Mesenchymal stem cell (in vitro differentiated cells and primary cell): Measurements from ENCODE around the gene SAMD11.

Source experiments
- DNase-seq: peaks from one replicate; pipeline ENCODE4 v3.0.0-alpha.2; 2013
- H2AFZ ChIP-seq: one replicate; pipeline ENCODE4 v1.6.1; 2013; ENCODE audit warnings: low read depth, mild to moderate bottlenecking, control low read depth, inconsistent platforms, low read length, moderate library complexity
- H2AK5ac ChIP-seq: 2 replicates; pipeline ENCODE4 v1.6.1; 2013; ENCODE audit warnings: low read length, moderate library complexity, mild to moderate bottlenecking, inconsistent platforms; ENCODE audit not compliant: severe bottlenecking
- H2BK120ac ChIP-seq: one replicate; pipeline ENCODE4 v1.6.1; 2013; ENCODE audit warnings: low read depth, mild to moderate bottlenecking, inconsistent platforms, low read length, moderate library complexity
- H2BK12ac ChIP-seq, 2 experiments: one replicate each; pipeline ENCODE4 v1.6.1; 2013; ENCODE audit warnings: inconsistent platforms in 2 of 2, low read length in 2 of 2, mild to moderate bottlenecking in 2 of 2, moderate library complexity in 2 of 2, control low read depth in 1 of 2
- H2BK15ac ChIP-seq: one replicate; pipeline ENCODE4 v1.6.1; 2013; ENCODE audit warnings: mild to moderate bottlenecking, low read depth, inconsistent platforms; ENCODE audit not compliant: poor library complexity, severe bottlenecking
- H2BK5ac ChIP-seq: 2 replicates; pipeline ENCODE4 v1.6.1; 2013; ENCODE audit warnings: low read depth, mild to moderate bottlenecking, low read length, control low read depth, inconsistent platforms; ENCODE audit not compliant: poor library complexity, severe bottlenecking
- H3K14ac ChIP-seq, 2 experiments: one replicate each; pipeline ENCODE4 v1.6.1; 2013; ENCODE audit warnings: inconsistent platforms in 2 of 2, low read length in 2 of 2, control low read depth in 1 of 2, mild to moderate bottlenecking in 1 of 2, moderate library complexity in 1 of 2
- H3K18ac ChIP-seq, 2 experiments: one replicate each; pipeline ENCODE4 v1.6.1; 2013; ENCODE audit warnings: inconsistent platforms in 2 of 2, low read length in 2 of 2, control low read depth in 1 of 2, low read depth in 1 of 2, mild to moderate bottlenecking in 1 of 2
- H3K23ac ChIP-seq, 2 experiments: one replicate each; pipeline ENCODE4 v1.6.1; 2013; ENCODE audit warnings: inconsistent platforms in 2 of 2, low read length in 2 of 2, mild to moderate bottlenecking in 2 of 2, moderate library complexity in 2 of 2, control low read depth in 1 of 2
- H3K27ac ChIP-seq: 2 replicates; pipeline ENCODE4 v1.5.1; 2013; ENCODE audit warnings: mild to moderate bottlenecking, moderate library complexity, low read length, control low read depth, inconsistent platforms; ENCODE audit not compliant: poor library complexity, severe bottlenecking
- H3K27me3 ChIP-seq, 2 experiments: 2 replicates each; pipeline versions ENCODE4 v1.6.1 to v1.7.0; 2013; ENCODE audit warnings: low read length in 2 of 2, mild to moderate bottlenecking in 2 of 2, moderate library complexity in 2 of 2, control low read depth in 1 of 2, inconsistent platforms in 1 of 2; ENCODE audit not compliant: control insufficient read depth in 1 of 2, insufficient read depth in 1 of 2
- H3K36me3 ChIP-seq, 2 experiments: 2 replicates each; pipeline versions ENCODE4 v1.6.1 to v1.7.0; 2013; ENCODE audit warnings: low read length in 2 of 2, control low read depth in 1 of 2, inconsistent platforms in 1 of 2, low read depth in 1 of 2, mild to moderate bottlenecking in 1 of 2; ENCODE audit not compliant: insufficient read depth in 2 of 2, control insufficient read depth in 1 of 2
- H3K4ac ChIP-seq, 2 experiments: one replicate each; pipeline ENCODE4 v1.6.1; 2013; ENCODE audit warnings: inconsistent platforms in 2 of 2, low read length in 2 of 2, mild to moderate bottlenecking in 2 of 2, moderate library complexity in 2 of 2, control low read depth in 1 of 2, low read depth in 1 of 2
- H3K4me1 ChIP-seq: 2 replicates; pipeline ENCODE4 v1.6.1; 2013; ENCODE audit warnings: low read depth, low read length, control low read depth; ENCODE audit not compliant: control insufficient read depth, insufficient read depth
- H3K4me2 ChIP-seq: 2 replicates; pipeline ENCODE4 v1.6.1; 2013; ENCODE audit warnings: low read length, mild to moderate bottlenecking, inconsistent platforms; ENCODE audit not compliant: poor library complexity, severe bottlenecking
- H3K4me3 ChIP-seq, 2 experiments: 2 replicates each; pipeline versions ENCODE4 v1.5.1 to v1.7.0; 2013; ENCODE audit warnings: low read length in 2 of 2, mild to moderate bottlenecking in 2 of 2, control low read depth in 1 of 2, low read depth in 1 of 2; ENCODE audit not compliant: insufficient read depth in 1 of 2
- H3K79me1 ChIP-seq: replicated peaks from 2 replicates; pipeline ENCODE4 v1.6.1; 2013; ENCODE audit warnings: mild to moderate bottlenecking, control low read depth, low read length, inconsistent platforms; ENCODE audit not compliant: poor library complexity, severe bottlenecking
- H3K9ac ChIP-seq: 2 replicates; pipeline ENCODE4 v1.7.0; 2013; ENCODE audit warnings: mild to moderate bottlenecking, low read length, moderate library complexity
- H3K9me3 ChIP-seq: 2 replicates; pipeline ENCODE4 v1.7.0; 2013; ENCODE audit warnings: mild to moderate bottlenecking, low read length; ENCODE audit not compliant: control insufficient read depth
- H4K8ac ChIP-seq: one replicate; pipeline ENCODE4 v1.6.1; 2013; ENCODE audit warnings: inconsistent platforms, mild to moderate bottlenecking, low read length, moderate library complexity
- H4K91ac ChIP-seq: one replicate; pipeline ENCODE4 v1.6.1; 2013; ENCODE audit warnings: mild to moderate bottlenecking, low read length, inconsistent platforms
- WGBS: methylation state at CpG from one replicate; pipeline ENCODE4 v1.1.7; 2013; ENCODE audit warnings: mixed read lengths; 5-methylcytosine and 5-hydroxymethylcytosine counted together

The SAMD11 gene

GRCh38 chr1:916173-917075 lies 7.3 kb upstream of the SAMD11 start:
- no peak overlapping the region for H2BK5ac ChIP-seq
- H3K9me3 ChIP-seq: no peaks in the 10 kb centered on the region
- no peaks in the 10 kb centered on the region for H3K79me1 ChIP-seq
- H2AFZ ChIP-seq: no peak overlapping the region
- H2BK12ac ChIP-seq: no peak overlapping the region
- no peak overlapping the region for H3K18ac ChIP-seq
- WGBS: 68% methylated on average over 31 of the region's 31 CpGs
- H3K27ac ChIP-seq: no peak overlapping the region
- no peak overlapping the region for H4K8ac ChIP-seq
- no peak overlapping the region for H3K23ac ChIP-seq
- no peaks in the 10 kb centered on the region for H3K36me3 ChIP-seq
- H3K9ac ChIP-seq: no peak overlapping the region
- DNase-seq: no peak
- H4K91ac ChIP-seq: no peak overlapping the region
- H3K27me3 ChIP-seq: peaks cover 63 to 96% of the 10 kb centered on the region in 2 experiments
- peak overlapping the region; percentile 3 for H2BK15ac ChIP-seq
- H3K14ac ChIP-seq: no peak overlapping the region
- H3K4ac ChIP-seq: no peak overlapping the region
- H3K4me3 ChIP-seq: no peak overlapping the region
- H2AK5ac ChIP-seq: no peak overlapping the region
- peaks cover 32% of the 10 kb centered on the region for H3K4me1 ChIP-seq
- H2BK120ac ChIP-seq: no peak overlapping the region
- H3K4me2 ChIP-seq: no peak overlapping the region

DNA sequence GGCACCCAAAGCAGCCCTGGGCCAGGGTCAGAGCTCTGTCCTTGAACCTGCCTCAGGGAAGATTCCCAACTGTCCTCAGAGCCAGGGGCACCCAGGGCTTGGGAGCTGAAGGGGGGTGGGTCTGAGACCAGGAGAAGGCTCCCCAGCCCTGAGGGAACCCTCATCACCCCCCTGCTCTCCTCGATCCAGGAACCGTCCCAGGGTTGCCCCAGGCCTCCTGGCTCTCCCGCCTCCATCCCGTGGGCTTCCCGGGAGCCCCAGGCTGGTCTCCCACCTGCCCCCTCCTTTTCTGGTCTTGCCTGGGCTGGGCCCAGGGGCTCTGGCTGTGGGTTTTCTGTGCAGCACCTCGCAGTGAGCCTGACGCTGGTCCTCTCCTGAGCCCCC lies 6.7 kb upstream of the SAMD11 start:
- Histone ChIP-seq H2AK5ac (no peak overlapping the region), H2AFZ (no peak overlapping the region), H2BK120ac (no peak overlapping the region), H3K14ac (no peak overlapping the region), H3K4me1 (peaks cover 31% of the 10 kb centered on the region), H3K79me1 (no peaks in the 10 kb centered on the region), H2BK15ac (peak overlapping the region; percentile 1), H3K4me2 (no peak overlapping the region), H3K4me3 (no peak overlapping the region), H2BK12ac (no peak overlapping the region), H4K8ac (no peak overlapping the region), H3K36me3 (no peaks in the 10 kb centered on the region), H3K18ac (no peak overlapping the region), H2BK5ac (no peak overlapping the region), H4K91ac (no peak overlapping the region), H3K4ac (no peak overlapping the region), H3K27me3 (peaks cover 70 to 96% of the 10 kb centered on the region in 2 experiments), H3K23ac (no peak overlapping the region), H3K27ac (no peak overlapping the region), H3K9ac (no peak overlapping the region), H3K9me3 (no peaks in the 10 kb centered on the region)
- WGBS: 58% methylated on average over 7 of the region's 7 CpGs
- no peak for DNase-seq

DNA sequence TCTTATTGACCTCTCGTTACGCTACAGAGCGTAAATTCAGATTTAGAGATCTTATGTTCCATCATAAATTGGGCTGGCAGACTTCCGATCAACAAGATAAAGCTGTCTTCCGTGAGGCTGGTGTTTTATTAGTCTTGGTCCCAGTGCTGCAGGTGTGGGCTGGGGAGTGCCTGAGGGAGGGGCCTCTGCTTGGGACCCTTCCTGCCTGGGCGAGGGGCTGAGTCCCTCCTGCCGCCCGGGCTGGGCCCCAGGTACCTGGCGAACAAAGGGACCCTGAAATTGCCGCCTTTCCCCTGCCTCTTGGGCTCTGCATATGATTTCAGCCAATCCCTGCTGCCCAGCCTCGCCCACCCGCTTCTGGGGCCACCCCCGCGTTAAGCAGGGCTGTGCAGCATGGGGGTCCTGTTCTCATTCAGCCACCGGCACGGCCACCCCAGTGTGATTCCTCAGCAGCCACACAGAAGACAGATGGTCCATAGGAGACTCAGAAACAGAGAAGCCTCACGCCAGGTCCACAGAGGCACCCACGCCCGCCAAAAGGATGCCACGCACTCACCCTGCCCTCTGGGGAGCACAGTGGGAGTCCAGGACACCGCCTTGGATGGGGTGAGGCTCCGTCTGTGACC lies 6.1 kb upstream of the SAMD11 start:
- no peak overlapping the region for H2AFZ ChIP-seq
- H2BK120ac ChIP-seq: no peak overlapping the region
- H3K9me3 ChIP-seq: no peaks in the 10 kb centered on the region
- peaks cover 75 to 96% of the 10 kb centered on the region in 2 experiments for H3K27me3 ChIP-seq
- no peak overlapping the region for H4K91ac ChIP-seq
- no peaks in the 10 kb centered on the region for H3K36me3 ChIP-seq
- no peak overlapping the region for H4K8ac ChIP-seq
- H2BK15ac ChIP-seq: no peak overlapping the region
- H2AK5ac ChIP-seq: no peak overlapping the region
- peaks cover 31% of the 10 kb centered on the region for H3K4me1 ChIP-seq
- H3K4me2 ChIP-seq: no peak overlapping the region
- no peak overlapping the region for H3K9ac ChIP-seq
- no peak overlapping the region for H3K27ac ChIP-seq
- H3K4me3 ChIP-seq: no peak overlapping the region
- H3K23ac ChIP-seq: no peak overlapping the region
- H3K4ac ChIP-seq: no peak overlapping the region
- no peak for DNase-seq
- H3K18ac ChIP-seq: no peak overlapping the region
- no peak overlapping the region for H3K14ac ChIP-seq
- WGBS: 73% methylated on average over 22 of the region's 22 CpGs
- no peak overlapping the region for H2BK5ac ChIP-seq
- no peak overlapping the region for H2BK12ac ChIP-seq
- no peaks in the 10 kb centered on the region for H3K79me1 ChIP-seq

GRCh38 chr1:918353-918752 lies 5.4 kb upstream of the SAMD11 start:
- peak overlapping the region in 1 of 2 experiments; percentile 24 for H2BK12ac ChIP-seq
- H3K4me2 ChIP-seq: no peak overlapping the region
- no peak overlapping the region for H2BK5ac ChIP-seq
- H3K9ac ChIP-seq: no peak overlapping the region
- H2BK15ac ChIP-seq: no peak overlapping the region
- no peaks in the 10 kb centered on the region for H3K79me1 ChIP-seq
- no peak overlapping the region for H2AK5ac ChIP-seq
- no peak overlapping the region for H3K4ac ChIP-seq
- H3K14ac ChIP-seq: peak overlapping the region in 1 of 2 experiments; percentile 23
- peak overlapping the region; percentile 46 for H4K91ac ChIP-seq
- H3K36me3 ChIP-seq: no peaks in the 10 kb centered on the region
- no peak overlapping the region for H2BK120ac ChIP-seq
- DNase-seq: no peak
- H3K27me3 ChIP-seq: peaks cover 82 to 97% of the 10 kb centered on the region in 2 experiments
- no peak overlapping the region for H3K23ac ChIP-seq
- no peaks in the 10 kb centered on the region for H3K9me3 ChIP-seq
- peaks cover 34% of the 10 kb centered on the region for H3K4me1 ChIP-seq
- no peak overlapping the region for H2AFZ ChIP-seq
- H3K4me3 ChIP-seq: no peak overlapping the region
- no peak overlapping the region for H4K8ac ChIP-seq
- no peak overlapping the region for H3K27ac ChIP-seq
- no peak overlapping the region for H3K18ac ChIP-seq
- 89% methylated on average over 15 of the region's 15 CpGs for WGBS
